Thyroid gland (tissue), 4 donors: ENCODE results near the gene CRYGC.

Experiments used
- POLR2A ChIP-seq, 2 donors: fragments of 450-650 bp; IDR thresholded peaks; one replicate each; pipeline ENCODE4 v1.6.1; 2017; ENCODE audit warnings: antibody characterized with exemption in 2 of 2, mild to moderate bottlenecking in 2 of 2, moderate library complexity in 1 of 2
- TF ChIP-seq, protein P1 (sequence below), 6 experiments: fragments of 200-600 bp in 3 of 6; fragments of 450-650 bp in 3 of 6; sonication (generic) in 3 of 6; IDR thresholded peaks; one replicate each; pipeline ENCODE4 v1.5.1; 2016 to 2019; ENCODE audit warnings: antibody characterized with exemption in 6 of 6, mild to moderate bottlenecking in 2 of 6, inconsistent platforms in 1 of 6, moderate library complexity in 1 of 6

DNA sequence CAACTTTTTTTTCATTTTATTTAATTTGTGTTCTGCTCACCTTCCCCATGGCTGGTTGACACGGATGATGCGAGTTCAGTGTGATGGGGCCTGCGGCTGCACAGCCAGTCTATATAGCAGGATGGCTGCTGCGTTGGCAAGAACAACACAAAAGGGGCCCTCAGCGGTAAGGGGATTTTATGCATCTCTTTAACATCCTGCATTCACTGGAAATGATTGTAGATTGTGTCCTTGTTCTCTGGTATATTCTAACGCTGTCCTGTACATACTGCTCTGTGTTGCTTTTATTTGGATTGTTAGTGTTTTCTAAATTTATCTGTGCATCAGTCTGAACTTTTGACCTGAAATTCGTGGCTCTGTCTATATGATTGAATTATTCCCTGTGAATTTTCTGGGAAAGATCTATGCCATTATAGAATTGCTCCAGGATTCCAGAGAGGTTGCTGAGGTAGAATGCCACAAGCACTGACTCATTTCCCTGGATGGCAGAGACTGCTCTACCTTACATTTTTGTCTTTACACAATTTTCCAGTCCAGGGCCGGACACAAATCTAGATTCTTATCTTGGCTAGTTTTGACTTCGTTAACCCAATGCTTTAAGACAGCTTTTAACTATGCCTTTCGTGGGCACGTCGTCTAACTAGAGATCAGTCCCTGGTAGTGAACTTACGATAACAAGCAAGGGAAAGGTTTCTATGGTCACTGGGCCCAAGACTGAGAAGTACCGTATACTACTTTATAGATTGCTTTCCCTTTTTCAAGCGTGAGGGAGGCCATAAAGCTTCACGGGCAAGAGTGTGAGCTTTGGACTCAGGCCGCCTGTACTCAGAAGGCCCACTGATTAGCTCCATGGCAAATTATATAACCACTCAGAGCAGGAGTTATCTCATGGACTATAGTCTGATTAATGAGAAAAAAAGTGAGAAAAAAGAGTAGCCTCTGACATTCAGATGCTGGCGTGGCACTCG lies at the start of gene CRYGC:
- TF ChIP-seq, protein P1, sequence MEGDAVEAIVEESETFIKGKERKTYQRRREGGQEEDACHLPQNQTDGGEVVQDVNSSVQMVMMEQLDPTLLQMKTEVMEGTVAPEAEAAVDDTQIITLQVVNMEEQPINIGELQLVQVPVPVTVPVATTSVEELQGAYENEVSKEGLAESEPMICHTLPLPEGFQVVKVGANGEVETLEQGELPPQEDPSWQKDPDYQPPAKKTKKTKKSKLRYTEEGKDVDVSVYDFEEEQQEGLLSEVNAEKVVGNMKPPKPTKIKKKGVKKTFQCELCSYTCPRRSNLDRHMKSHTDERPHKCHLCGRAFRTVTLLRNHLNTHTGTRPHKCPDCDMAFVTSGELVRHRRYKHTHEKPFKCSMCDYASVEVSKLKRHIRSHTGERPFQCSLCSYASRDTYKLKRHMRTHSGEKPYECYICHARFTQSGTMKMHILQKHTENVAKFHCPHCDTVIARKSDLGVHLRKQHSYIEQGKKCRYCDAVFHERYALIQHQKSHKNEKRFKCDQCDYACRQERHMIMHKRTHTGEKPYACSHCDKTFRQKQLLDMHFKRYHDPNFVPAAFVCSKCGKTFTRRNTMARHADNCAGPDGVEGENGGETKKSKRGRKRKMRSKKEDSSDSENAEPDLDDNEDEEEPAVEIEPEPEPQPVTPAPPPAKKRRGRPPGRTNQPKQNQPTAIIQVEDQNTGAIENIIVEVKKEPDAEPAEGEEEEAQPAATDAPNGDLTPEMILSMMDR (IDR thresholded peaks at IDR 0.05), result no peak
- TF ChIP-seq POLR2A (IDR thresholded peaks at IDR 0.05), result no peak
